HepG2 (cell line): ENCODE measurements around the gene PRCD. TPM values are rescaled to one million over a fixed set of nuclear protein-coding genes. Genes with fewer than 3 reads are reported as not detected.

Experiments used
- CBFB ChIP-seq: sonication (generic); formaldehyde crosslinking; IDR thresholded peaks from 2 replicates; pipeline ENCODE4 v1.4.0; 2020; ENCODE audit warnings: missing genetic modification reagents
- CCDC6 ChIP-seq: sonication (generic); formaldehyde crosslinking; IDR thresholded peaks from 2 replicates; pipeline ENCODE4 v1.8.1; 2022; ENCODE audit warnings: mild to moderate bottlenecking, missing genetic modification reagents, moderate library complexity
- GATA4 ChIP-seq: sonication (generic); IDR thresholded peaks from 2 replicates; pipeline ENCODE4 v1.6.1; 2016; ENCODE audit warnings: antibody characterized with exemption, low read depth, borderline replicate concordance
- KLF13 ChIP-seq: sonication (generic); formaldehyde crosslinking; IDR thresholded peaks from 2 replicates; pipeline ENCODE4 v1.4.0; 2020; ENCODE audit warnings: mild to moderate bottlenecking, missing genetic modification reagents
- SSRP1 ChIP-seq: IDR thresholded peaks from 2 replicates; pipeline ENCODE4 v1.6.1; 2016; ENCODE audit warnings: control low read depth
- U2AF1 ChIP-seq: fragments of 200-400 bp; formaldehyde crosslinking; optimal IDR thresholded peaks from 2 replicates; pipeline ENCODE3; 2017; ENCODE audit warnings: mild to moderate bottlenecking, low read depth, low read length
- ZC3H13 ChIP-seq: sonication (generic); formaldehyde crosslinking; IDR thresholded peaks from 2 replicates; pipeline ENCODE4 v1.8.1; 2023; ENCODE audit warnings: mild to moderate bottlenecking, missing genetic modification reagents, moderate library complexity
- ZNF24 ChIP-seq: fragments of 450-650 bp; IDR thresholded peaks from 2 replicates; pipeline ENCODE4 v1.6.1; 2017; ENCODE audit warnings: antibody characterized with exemption, mild to moderate bottlenecking
- ZNF253 ChIP-seq: sonication (generic); formaldehyde crosslinking; IDR thresholded peaks from 2 replicates; pipeline ENCODE4 v1.8.0; 2022; ENCODE audit warnings: mild to moderate bottlenecking, missing genetic modification reagents, borderline replicate concordance
- ZNF329 ChIP-seq: sonication (generic); formaldehyde crosslinking; IDR thresholded peaks from 2 replicates; pipeline ENCODE4 v1.9.0; 2021; ENCODE audit warnings: low read depth, mild to moderate bottlenecking, missing genetic modification reagents
- ZNF382 ChIP-seq: sonication (generic); formaldehyde crosslinking; IDR thresholded peaks from 2 replicates; pipeline ENCODE4 v1.5.0; 2020; ENCODE audit warnings: missing genetic modification reagents, mild to moderate bottlenecking, borderline replicate concordance
- polyA plus RNA-seq, 8 experiments: library from polyadenylated mRNA; depleted of rRNA in 3 of 8; stranded (reverse) in 7 of 8; unstranded in 1 of 8; fragments of >200 nt; fragmentation: Illumina TruSeq in 4 of 8; extraction: Trizol in 4 of 8; gene quantifications; 2 replicates each; pipeline versions ENCODE4 v1.2.1 to v1.2.3, GENCODE V29; 2011 to 2016; ENCODE audit warnings: low read depth in 4 of 8, missing spikeins in 1 of 8, mixed read lengths in 1 of 8; ENCODE audit not compliant: insufficient read depth in 1 of 8
- total RNA-seq, 5 experiments: library from RNA; depleted of rRNA; stranded (reverse); fragments of >200 nt; fragmentation: Illumina TruSeq; extraction: Trizol; gene quantifications; 2 replicates each; pipeline ENCODE4 v1.2.3, GENCODE V29; 2016; ENCODE audit warnings: low read depth in 1 of 5
- TF ChIP-seq, protein P1 (sequence below): sonication (generic); formaldehyde crosslinking; IDR thresholded peaks from 2 replicates; pipeline ENCODE4 v1.4.0; 2020; ENCODE audit warnings: mild to moderate bottlenecking, missing genetic modification reagents
- TF ChIP-seq, protein P2 (sequence below): IDR thresholded peaks from 2 replicates; pipeline ENCODE4 v1.4.0; 2020; ENCODE audit warnings: mild to moderate bottlenecking, missing genetic modification reagents
- TF ChIP-seq, protein P3 (sequence below): sonication (generic); formaldehyde crosslinking; IDR thresholded peaks from 2 replicates; pipeline ENCODE4 v1.4.0; 2020; ENCODE audit warnings: mild to moderate bottlenecking, missing genetic modification reagents
- TF ChIP-seq, protein P4 (sequence below): conservative IDR thresholded peaks from 2 replicates; pipeline ENCODE4 v1.6.1; 2018; ENCODE audit warnings: missing genetic modification reagents
- TF ChIP-seq, protein P5 (sequence below): sonication (generic); formaldehyde crosslinking; IDR thresholded peaks from 2 replicates; pipeline ENCODE4 v1.8.0; 2022; ENCODE audit warnings: mild to moderate bottlenecking, missing genetic modification reagents, moderate library complexity

The PRCD gene
- total and polyA plus RNA-seq, 2 of the 13 experiments (the other 11 are each of a cell fraction or from before 2014, with no cell fraction given): 0.51 TPM; not detected in 1

DNA sequence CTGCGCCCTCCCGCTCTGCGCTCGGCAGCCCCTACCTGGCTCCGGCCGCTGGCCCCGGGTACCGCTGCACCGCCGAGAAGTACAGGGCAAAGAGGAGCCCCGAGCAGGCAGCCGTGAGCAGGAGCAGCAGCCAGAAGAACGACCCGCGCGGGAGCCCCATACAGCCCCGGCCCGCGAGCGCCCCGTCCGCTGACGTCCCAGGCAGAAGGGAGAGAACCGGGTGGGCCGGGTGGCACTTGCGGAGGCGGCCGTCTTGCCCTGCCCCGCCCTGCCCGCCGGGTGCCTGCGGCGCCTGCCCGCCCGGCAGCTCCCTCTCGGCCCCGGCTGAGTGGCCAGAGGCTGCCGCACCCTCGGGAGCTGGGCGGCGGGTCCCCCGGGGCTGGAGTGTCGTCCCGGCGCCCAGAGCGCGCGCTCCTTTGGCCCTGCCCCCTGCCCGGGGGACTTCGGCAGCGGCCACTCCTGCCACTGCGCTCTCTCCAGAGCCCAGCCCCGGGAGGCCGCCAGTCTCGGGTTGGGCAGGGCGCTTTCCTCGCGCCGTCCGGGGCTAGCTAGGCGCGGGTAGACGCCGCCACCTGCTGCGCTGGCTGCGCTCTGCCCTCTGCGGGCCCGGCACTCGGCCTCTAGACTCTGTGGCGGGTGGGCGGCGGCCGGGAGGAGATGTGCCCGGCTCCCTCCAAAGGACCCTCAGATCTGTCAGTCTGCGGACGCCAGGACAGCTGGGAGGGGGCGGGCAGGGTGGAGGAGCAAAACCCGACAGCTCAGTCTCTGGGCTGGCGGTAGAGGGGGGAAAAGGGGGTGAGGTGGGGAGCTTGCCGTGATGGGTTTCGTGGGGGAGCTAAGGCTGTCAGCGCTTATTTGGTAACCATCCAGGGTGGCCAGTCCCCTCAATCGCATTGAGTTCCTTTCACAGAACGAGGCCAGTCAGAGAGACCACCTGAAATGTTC, 46.1 kb downstream of the PRCD start, which contains the start of gene ST6GALNAC2 (continued):
- peak; percentile 40; the same call in 1 of the 2 replicates for TF ChIP-seq CCDC6
- TF ChIP-seq GATA4: no peak
- no peak for TF ChIP-seq U2AF1
- no peak for TF ChIP-seq ZNF253
- no peak for TF ChIP-seq SSRP1 (CRISPR knock-in tag)
- no peak for TF ChIP-seq ZNF24
- TF ChIP-seq, protein P1, sequence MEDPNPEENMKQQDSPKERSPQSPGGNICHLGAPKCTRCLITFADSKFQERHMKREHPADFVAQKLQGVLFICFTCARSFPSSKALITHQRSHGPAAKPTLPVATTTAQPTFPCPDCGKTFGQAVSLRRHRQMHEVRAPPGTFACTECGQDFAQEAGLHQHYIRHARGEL (CRISPR knock-in tag): no peak
- TF ChIP-seq, protein P2, sequence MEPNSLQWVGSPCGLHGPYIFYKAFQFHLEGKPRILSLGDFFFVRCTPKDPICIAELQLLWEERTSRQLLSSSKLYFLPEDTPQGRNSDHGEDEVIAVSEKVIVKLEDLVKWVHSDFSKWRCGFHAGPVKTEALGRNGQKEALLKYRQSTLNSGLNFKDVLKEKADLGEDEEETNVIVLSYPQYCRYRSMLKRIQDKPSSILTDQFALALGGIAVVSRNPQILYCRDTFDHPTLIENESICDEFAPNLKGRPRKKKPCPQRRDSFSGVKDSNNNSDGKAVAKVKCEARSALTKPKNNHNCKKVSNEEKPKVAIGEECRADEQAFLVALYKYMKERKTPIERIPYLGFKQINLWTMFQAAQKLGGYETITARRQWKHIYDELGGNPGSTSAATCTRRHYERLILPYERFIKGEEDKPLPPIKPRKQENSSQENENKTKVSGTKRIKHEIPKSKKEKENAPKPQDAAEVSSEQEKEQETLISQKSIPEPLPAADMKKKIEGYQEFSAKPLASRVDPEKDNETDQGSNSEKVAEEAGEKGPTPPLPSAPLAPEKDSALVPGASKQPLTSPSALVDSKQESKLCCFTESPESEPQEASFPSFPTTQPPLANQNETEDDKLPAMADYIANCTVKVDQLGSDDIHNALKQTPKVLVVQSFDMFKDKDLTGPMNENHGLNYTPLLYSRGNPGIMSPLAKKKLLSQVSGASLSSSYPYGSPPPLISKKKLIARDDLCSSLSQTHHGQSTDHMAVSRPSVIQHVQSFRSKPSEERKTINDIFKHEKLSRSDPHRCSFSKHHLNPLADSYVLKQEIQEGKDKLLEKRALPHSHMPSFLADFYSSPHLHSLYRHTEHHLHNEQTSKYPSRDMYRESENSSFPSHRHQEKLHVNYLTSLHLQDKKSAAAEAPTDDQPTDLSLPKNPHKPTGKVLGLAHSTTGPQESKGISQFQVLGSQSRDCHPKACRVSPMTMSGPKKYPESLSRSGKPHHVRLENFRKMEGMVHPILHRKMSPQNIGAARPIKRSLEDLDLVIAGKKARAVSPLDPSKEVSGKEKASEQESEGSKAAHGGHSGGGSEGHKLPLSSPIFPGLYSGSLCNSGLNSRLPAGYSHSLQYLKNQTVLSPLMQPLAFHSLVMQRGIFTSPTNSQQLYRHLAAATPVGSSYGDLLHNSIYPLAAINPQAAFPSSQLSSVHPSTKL (CRISPR knock-in tag): 0 out of 2 replicates have a peak, but pooled peaks have one; percentile 40
- no peak for TF ChIP-seq CBFB
- no peak for TF ChIP-seq KLF13
- no peak for TF ChIP-seq ZNF382 (CRISPR knock-in tag)
- TF ChIP-seq ZC3H13 (CRISPR knock-in tag): no peak
- TF ChIP-seq, protein P3, sequence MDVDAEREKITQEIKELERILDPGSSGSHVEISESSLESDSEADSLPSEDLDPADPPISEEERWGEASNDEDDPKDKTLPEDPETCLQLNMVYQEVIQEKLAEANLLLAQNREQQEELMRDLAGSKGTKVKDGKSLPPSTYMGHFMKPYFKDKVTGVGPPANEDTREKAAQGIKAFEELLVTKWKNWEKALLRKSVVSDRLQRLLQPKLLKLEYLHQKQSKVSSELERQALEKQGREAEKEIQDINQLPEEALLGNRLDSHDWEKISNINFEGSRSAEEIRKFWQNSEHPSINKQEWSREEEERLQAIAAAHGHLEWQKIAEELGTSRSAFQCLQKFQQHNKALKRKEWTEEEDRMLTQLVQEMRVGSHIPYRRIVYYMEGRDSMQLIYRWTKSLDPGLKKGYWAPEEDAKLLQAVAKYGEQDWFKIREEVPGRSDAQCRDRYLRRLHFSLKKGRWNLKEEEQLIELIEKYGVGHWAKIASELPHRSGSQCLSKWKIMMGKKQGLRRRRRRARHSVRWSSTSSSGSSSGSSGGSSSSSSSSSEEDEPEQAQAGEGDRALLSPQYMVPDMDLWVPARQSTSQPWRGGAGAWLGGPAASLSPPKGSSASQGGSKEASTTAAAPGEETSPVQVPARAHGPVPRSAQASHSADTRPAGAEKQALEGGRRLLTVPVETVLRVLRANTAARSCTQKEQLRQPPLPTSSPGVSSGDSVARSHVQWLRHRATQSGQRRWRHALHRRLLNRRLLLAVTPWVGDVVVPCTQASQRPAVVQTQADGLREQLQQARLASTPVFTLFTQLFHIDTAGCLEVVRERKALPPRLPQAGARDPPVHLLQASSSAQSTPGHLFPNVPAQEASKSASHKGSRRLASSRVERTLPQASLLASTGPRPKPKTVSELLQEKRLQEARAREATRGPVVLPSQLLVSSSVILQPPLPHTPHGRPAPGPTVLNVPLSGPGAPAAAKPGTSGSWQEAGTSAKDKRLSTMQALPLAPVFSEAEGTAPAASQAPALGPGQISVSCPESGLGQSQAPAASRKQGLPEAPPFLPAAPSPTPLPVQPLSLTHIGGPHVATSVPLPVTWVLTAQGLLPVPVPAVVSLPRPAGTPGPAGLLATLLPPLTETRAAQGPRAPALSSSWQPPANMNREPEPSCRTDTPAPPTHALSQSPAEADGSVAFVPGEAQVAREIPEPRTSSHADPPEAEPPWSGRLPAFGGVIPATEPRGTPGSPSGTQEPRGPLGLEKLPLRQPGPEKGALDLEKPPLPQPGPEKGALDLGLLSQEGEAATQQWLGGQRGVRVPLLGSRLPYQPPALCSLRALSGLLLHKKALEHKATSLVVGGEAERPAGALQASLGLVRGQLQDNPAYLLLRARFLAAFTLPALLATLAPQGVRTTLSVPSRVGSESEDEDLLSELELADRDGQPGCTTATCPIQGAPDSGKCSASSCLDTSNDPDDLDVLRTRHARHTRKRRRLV (CRISPR knock-in tag): no peak
- TF ChIP-seq, protein P4, sequence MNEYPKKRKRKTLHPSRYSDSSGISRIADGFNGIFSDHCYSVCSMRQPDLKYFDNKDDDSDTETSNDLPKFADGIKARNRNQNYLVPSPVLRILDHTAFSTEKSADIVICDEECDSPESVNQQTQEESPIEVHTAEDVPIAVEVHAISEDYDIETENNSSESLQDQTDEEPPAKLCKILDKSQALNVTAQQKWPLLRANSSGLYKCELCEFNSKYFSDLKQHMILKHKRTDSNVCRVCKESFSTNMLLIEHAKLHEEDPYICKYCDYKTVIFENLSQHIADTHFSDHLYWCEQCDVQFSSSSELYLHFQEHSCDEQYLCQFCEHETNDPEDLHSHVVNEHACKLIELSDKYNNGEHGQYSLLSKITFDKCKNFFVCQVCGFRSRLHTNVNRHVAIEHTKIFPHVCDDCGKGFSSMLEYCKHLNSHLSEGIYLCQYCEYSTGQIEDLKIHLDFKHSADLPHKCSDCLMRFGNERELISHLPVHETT (CRISPR knock-in tag): 0 out of 2 replicates have a peak, but pooled peaks have one; percentile 52
- TF ChIP-seq ZNF329 (CRISPR knock-in tag): no peak
- TF ChIP-seq, protein P5, sequence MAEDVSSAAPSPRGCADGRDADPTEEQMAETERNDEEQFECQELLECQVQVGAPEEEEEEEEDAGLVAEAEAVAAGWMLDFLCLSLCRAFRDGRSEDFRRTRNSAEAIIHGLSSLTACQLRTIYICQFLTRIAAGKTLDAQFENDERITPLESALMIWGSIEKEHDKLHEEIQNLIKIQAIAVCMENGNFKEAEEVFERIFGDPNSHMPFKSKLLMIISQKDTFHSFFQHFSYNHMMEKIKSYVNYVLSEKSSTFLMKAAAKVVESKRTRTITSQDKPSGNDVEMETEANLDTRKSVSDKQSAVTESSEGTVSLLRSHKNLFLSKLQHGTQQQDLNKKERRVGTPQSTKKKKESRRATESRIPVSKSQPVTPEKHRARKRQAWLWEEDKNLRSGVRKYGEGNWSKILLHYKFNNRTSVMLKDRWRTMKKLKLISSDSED (CRISPR knock-in tag): no peak
